Peyer's patch (tissue), 4 donors: ENCODE results near the gene RFTN1.

Experiments
- CTCF ChIP-seq, 6 experiments: fragments of 450-650 bp in 4 of 6; fragments of 200-600 bp in 2 of 6; sonication (generic) in 1 of 6; IDR thresholded peaks; one replicate each; pipeline ENCODE4 v1.5.1; 2017 to 2019; ENCODE audit warnings: antibody characterized with exemption in 6 of 6, mild to moderate bottlenecking in 3 of 6, moderate library complexity in 1 of 6
- POLR2A ChIP-seq, 2 donors: fragments of 450-650 bp; IDR thresholded peaks; one replicate each; pipeline ENCODE4 v1.5.1; 2017; ENCODE audit warnings: antibody characterized with exemption in 2 of 2, mild to moderate bottlenecking in 2 of 2, moderate library complexity in 2 of 2

- TF ChIP-seq CTCF (IDR thresholded peaks at IDR 0.05) (no peak), POLR2A (IDR thresholded peaks at IDR 0.05) (no peak)
Observed at GRCh38 chr3:16456784-16457415, 56.6 kb downstream of the RFTN1 start.
